ENCODE measurements around the gene WWOX.

Gene WWOX

DNA sequence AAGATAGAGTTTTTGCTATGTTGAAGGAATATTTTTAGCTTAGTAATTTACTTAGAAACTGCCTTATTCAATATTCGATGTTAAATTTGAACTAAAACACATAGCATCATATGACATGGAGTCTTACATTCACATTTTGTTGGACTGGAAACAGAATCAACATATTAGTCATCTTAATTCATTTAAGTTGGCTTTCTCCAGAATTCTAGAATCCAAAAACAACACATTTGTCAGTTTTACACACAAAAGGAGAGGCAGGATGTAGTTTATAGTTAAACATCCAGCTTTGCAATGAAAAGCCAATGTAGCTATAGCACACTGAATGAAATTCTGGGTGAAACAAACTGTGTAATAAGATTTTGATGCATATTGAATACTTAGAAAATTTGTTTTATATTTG, 43.3 kb downstream of the WWOX start:
- ChIA-PET POLR2A (no interaction called here), CTCF (interaction anchor here (2.8 kb wide), 1 partner anchor 18 kb away, joined by 8 read pairs; no protein-coding TSS in a partner anchor)
- no peak for DNase-seq (ENCODE audit: extremely low spot score)
- TF ChIP-seq CTCF (IDR thresholded peaks at IDR 0.05; ENCODE audit: control extremely low read depth, extremely low read depth, low read depth, missing control alignments): no peak

DNA sequence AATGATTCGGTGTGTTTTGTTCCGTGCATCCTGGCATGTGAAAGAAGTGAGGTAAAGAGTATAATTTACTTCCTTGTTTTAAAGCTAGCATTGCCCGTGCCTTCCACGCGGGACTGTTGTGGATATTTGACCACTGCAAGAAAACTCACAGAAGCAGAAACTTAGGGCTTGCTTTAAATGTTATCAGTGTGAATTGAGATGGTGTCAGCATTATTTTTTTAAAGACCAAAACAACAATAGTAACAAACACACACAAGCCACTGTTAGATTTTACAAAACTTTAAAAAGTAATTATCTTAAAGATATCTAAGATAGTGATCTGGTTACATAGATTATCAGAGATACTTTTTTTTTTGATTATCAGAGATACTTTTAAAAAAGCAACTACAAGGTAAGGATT, 47.4 kb downstream of the WWOX start:
- ChIA-PET CTCF (interaction anchor here (1.1 to 1.6 kb wide), 2 partner anchors 15 to 24 kb away, joined by 4 to 5 read pairs; no protein-coding TSS in a partner anchor), POLR2A (no interaction called here)
- DNase-seq (ENCODE audit: extremely low spot score): no peak
- no peak for TF ChIP-seq CTCF (IDR thresholded peaks at IDR 0.05; ENCODE audit: control extremely low read depth, extremely low read depth, low read depth, missing control alignments)

- ChIA-PET CTCF (no interaction called here), POLR2A (no interaction called here)
- no peak for TF ChIP-seq CTCF (IDR thresholded peaks at IDR 0.05; ENCODE audit: control extremely low read depth, extremely low read depth, low read depth, missing control alignments)
- no peak for DNase-seq (ENCODE audit: extremely low spot score)
These were observed 48.5 kb downstream of the WWOX start for GRCh38 chr16:78147911-78148401.

DNA sequence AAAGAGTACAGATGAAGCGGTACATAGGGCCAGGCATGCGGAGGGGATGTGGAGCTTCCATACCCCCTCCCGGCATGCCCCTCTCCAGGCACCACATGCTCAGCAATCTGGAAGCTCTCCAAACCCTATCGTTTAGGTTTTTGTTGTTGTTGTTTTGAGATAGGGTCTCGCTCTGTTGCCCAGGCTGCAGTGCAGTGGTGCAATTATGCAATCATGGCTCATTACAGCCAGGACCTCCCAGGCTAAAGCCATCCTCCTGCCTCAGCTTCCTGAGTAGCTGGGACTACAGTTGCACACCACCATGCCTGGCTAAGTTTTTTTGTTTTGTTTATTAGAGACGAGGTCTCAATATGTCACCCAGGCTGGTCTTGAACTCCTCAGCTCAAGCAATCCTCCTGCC, 50.8 kb downstream of the WWOX start:
- ChIA-PET POLR2A (no interaction called here), CTCF (no interaction called here)
- no peak for DNase-seq (ENCODE audit: extremely low spot score)
- no peak for TF ChIP-seq CTCF (IDR thresholded peaks at IDR 0.05; ENCODE audit: control extremely low read depth, extremely low read depth, low read depth, missing control alignments)

DNA sequence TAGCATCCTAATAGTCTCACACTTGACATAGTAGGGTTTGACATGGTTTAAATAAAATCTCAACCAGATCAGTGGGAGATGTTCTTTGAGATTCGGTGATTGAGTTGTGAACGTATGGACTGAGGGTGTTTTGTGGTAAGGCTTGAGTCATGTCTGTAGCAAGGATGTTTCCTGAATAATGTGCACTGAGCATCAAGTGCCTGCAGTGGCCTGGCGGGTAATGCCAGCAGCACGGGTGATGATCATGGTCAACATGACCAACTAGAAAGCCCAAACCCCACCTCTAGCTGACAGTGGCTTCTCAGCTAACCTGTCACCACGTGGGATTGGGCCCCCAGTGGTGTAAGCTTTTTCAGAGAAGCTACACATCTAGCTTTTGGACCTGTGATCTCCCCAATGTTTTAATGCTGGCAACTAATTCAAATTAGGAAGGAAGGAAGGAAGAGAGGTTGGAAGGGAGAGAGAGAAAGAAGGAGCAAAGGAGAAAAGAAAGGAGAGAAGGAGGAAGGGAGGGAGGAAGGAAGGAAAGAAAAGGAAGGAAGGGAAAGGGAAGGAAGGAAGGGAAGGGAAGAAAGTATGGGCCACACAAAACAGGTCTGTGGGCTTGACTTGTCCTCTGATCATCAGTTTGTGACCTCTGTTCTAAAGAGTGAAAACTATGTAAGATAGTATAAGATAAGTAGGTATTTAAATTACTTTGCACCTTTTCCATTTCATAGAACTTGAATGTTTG, 55.4 kb downstream of the WWOX start:
- CTCF ChIA-PET: interaction anchor here (0.9 to 1.9 kb wide), 3 partner anchors 10 to 22 kb away, joined by 3 to 6 read pairs (median 4); no protein-coding TSS in a partner anchor
- DNase-seq (ENCODE audit: extremely low spot score): no peak
- no peak for TF ChIP-seq CTCF (IDR thresholded peaks at IDR 0.05; ENCODE audit: control extremely low read depth, extremely low read depth, low read depth, missing control alignments)
- POLR2A ChIA-PET: no interaction called here

DNA sequence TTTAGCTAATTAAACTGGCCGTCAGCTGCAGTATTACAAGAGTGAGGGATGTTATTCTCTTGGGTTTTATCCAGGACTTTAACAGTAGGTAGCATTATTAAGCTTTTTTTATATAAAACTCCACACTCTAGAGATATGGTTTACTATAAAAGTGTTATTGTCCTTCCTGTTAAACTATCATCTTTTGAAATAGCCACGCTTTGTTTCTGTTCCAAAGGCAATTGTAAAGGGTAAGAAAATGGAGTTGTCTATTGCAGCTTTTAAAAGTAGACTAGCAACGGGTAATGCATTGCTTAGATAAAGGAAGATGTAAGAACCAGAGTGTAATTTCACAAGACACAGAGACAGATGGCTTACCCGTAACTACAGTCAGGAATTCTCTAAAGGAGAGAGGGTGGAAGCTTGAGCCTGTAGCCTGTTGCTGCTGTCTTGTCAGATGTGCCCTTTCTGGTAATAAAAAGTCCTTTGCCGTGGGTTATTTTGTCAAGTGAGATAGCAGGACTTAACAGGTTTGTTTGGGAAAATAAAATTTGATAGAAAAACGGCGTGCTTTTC, 56.4 kb downstream of the WWOX start:
- no peak for TF ChIP-seq CTCF (IDR thresholded peaks at IDR 0.05; ENCODE audit: control extremely low read depth, extremely low read depth, low read depth, missing control alignments)
- POLR2A ChIA-PET: no interaction called here
- CTCF ChIA-PET: interaction anchor here (0.9 to 1.8 kb wide), 2 partner anchors 11 to 29 kb away, joined by 3 to 5 read pairs; no protein-coding TSS in a partner anchor
- no peak for DNase-seq (ENCODE audit: extremely low spot score)
